Keratinocyte (primary cell): ENCODE data around the gene SLC25A25. TPM values are rescaled to one million over a fixed set of nuclear protein-coding genes. Genes with fewer than 3 reads are reported as not detected.

Source experiments
- DNase-seq: peaks from one replicate; pipeline ENCODE4 v3.0.0-alpha.2; 2011; ENCODE audit warnings: low read depth, missing footprints, low spot score
- FAIRE-seq: peaks from 2 replicates; lab custom pipeline; 2011; peaks lifted over from hg19 to GRCh38; lab: Jason Lieb, UNC
- H2AFZ ChIP-seq: 2 replicates; pipeline ENCODE4 v1.6.0; 2012; ENCODE audit warnings: low read length, control low read depth, inconsistent platforms; ENCODE audit not compliant: control insufficient read depth
- H3K27ac ChIP-seq: 2 replicates; pipeline ENCODE4 v1.5.1; 2011; ENCODE audit warnings: low read length; ENCODE audit not compliant: control insufficient read depth, insufficient read depth
- H3K27me3 ChIP-seq: 3 replicates; pipeline ENCODE4 v1.6.0; 2011; ENCODE audit warnings: low read length; ENCODE audit not compliant: control insufficient read depth, insufficient read depth; ENCODE audit errors: extremely low read depth
- H3K36me3 ChIP-seq, 2 experiments: 2 replicates in 1 of 2; 3 replicates in 1 of 2; pipeline ENCODE4 v1.5.1; 2011; ENCODE audit warnings: low read length in 2 of 2, mild to moderate bottlenecking in 1 of 2; ENCODE audit not compliant: control insufficient read depth in 2 of 2, insufficient read depth in 2 of 2; ENCODE audit errors: extremely low read depth in 1 of 2
- H3K4me1 ChIP-seq: 3 replicates; pipeline ENCODE4 v1.5.1; 2011; ENCODE audit warnings: low read length; ENCODE audit not compliant: control insufficient read depth, insufficient read depth; ENCODE audit errors: extremely low read depth
- H3K4me2 ChIP-seq: 3 replicates; pipeline ENCODE4 v1.6.0; 2011; ENCODE audit warnings: low read depth, low read length; ENCODE audit not compliant: control insufficient read depth, insufficient read depth; ENCODE audit errors: extremely low read depth
- H3K4me3 ChIP-seq, 3 experiments: fragments of 200-600 bp in 1 of 3; sonication (generic) in 1 of 3; 2 replicates in 2 of 3; 3 replicates in 1 of 3; pipeline ENCODE4 v1.5.1; 2011 to 2016; ENCODE audit warnings: low read length in 3 of 3, mild to moderate bottlenecking in 3 of 3, control low read depth in 2 of 3, inconsistent platforms in 1 of 3, low read depth in 1 of 3, mixed read lengths in 1 of 3, mixed run types in 1 of 3, moderate library complexity in 1 of 3; ENCODE audit not compliant: control insufficient read depth in 2 of 3, insufficient read depth in 2 of 3; ENCODE audit errors: extremely low read depth in 1 of 3
- H3K79me2 ChIP-seq: 2 replicates; pipeline ENCODE4 v1.6.0; 2012; ENCODE audit warnings: low read length; ENCODE audit not compliant: control insufficient read depth, insufficient read depth
- H3K9ac ChIP-seq: 3 replicates; pipeline ENCODE4 v1.6.0; 2011; ENCODE audit warnings: low read length; ENCODE audit not compliant: control insufficient read depth, insufficient read depth; ENCODE audit errors: extremely low read depth
- H3K9me1 ChIP-seq: 3 replicates; pipeline ENCODE4 v1.6.0; 2011; ENCODE audit warnings: low read length; ENCODE audit not compliant: control insufficient read depth, insufficient read depth; ENCODE audit errors: extremely low read depth
- H3K9me3 ChIP-seq: 2 replicates; pipeline ENCODE4 v1.5.1; 2012; ENCODE audit warnings: low read depth, low read length; ENCODE audit not compliant: control insufficient read depth
- H4K20me1 ChIP-seq: 3 replicates; pipeline ENCODE4 v1.6.0; 2011; ENCODE audit warnings: low read length; ENCODE audit not compliant: control insufficient read depth, insufficient read depth; ENCODE audit errors: extremely low read depth
- CTCF ChIP-seq, 3 experiments: IDR thresholded peaks in 1 of 3; conservative IDR thresholded peaks in 1 of 3; optimal IDR thresholded peaks in 1 of 3; 2 replicates in 2 of 3; 3 replicates in 1 of 3; pipeline versions ENCODE3 to v1.5.1; 2011; ENCODE audit warnings: low read length in 3 of 3, mild to moderate bottlenecking in 3 of 3, moderate library complexity in 2 of 3, control low read depth in 1 of 3, inconsistent platforms in 1 of 3; ENCODE audit not compliant: insufficient read depth in 2 of 3; ENCODE audit errors: extremely low read depth in 1 of 3
- EZH2 ChIP-seq: IDR thresholded peaks from one replicate; pipeline ENCODE4 v1.6.1; 2012; ENCODE audit warnings: inconsistent platforms, mild to moderate bottlenecking, low read length, moderate library complexity
- dilution Hi-C: fragments of 300-500 bp; cut with MboI; formaldehyde crosslinking; loops from one replicate; pipeline ENCODE4 v1.7.0; 2020; ENCODE audit warnings: low sequenced_read_pairs; ENCODE audit not compliant: extremely low pct_ligation_motif_present
- polyA plus RNA-seq, 5 experiments: library from polyadenylated mRNA; depleted of rRNA in 3 of 5; stranded (reverse) in 3 of 5; stranded (forward) in 1 of 5; unstranded in 1 of 5; fragments of >200 nt; gene quantifications; 1 replicate in 1 of 5; 2 replicates in 3 of 5; 3 replicates in 1 of 5; pipeline versions ENCODE4 v1.2.1 to v1.2.3, GENCODE V29; 2011 to 2012; ENCODE audit warnings: missing spikeins in 2 of 5, low read depth in 1 of 5, low replicate concordance in 1 of 5

SLC25A25 gene
- polyA plus RNA-seq, 1 donor (not counting 4 experiments of a cell fraction or from before 2014, with no cell fraction given) = 6.5 TPM

DNA sequence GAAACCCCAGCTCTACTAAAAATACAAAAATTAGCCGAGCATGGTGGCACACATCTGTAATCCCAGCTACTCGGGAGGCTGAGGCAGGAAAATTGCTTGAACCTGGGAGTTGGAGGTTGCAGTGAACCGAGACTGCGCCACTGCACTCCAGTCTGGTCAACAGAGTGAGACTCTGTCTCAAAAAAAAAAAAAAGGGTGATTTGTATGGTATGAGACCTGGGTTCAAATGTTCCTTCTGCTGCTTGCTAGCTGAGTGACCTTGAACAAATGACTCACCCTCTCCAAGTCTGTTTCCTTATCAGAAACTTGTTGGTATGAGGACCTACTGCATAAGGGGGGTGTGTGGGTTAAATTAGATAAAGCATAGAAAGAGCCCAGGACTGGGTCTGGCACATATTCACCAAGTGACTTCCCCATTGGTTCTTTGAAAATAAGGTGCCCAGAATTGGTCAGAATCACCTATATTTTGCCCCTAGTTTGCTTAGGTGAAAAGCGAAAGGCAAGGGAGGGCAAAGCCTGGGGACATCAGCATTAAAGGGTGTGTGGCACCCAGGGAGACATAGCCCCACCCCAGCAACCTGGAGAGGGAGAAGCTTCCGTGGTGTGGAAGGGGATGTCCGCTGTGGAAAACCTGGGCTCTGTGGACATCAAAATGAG is 9.9 kb downstream of the SLC25A25 start:
- TF ChIP-seq EZH2 = no peak
- Histone ChIP-seq H3K27ac (no peak overlapping the region), H3K4me1 (peaks cover 27% of the 10 kb centered on the region), H3K36me3 (peaks cover 0 to 6% of the 10 kb centered on the region in 2 experiments), H3K79me2 (peaks cover 21% of the 10 kb centered on the region), H4K20me1 (peaks cover 5% of the 10 kb centered on the region), H3K9me3 (no peaks in the 10 kb centered on the region), H3K4me2 (no peak overlapping the region), H3K27me3 (no peaks in the 10 kb centered on the region), H3K9ac (no peak overlapping the region), H2AFZ (no peak overlapping the region), H3K9me1 (no peaks in the 10 kb centered on the region), H3K4me3 (no peak overlapping the region)
- dilution Hi-C loops = no loop called here
- no peak for FAIRE-seq
- no peak for DNase-seq

GRCh38 chr9:128078504-128079434 is 10.7 kb downstream of the SLC25A25 start:
- Histone ChIP-seq H3K27me3 (no peaks in the 10 kb centered on the region), H4K20me1 (peaks cover 5% of the 10 kb centered on the region), H3K4me2 (peak overlapping the region; percentile 4), H3K9ac (no peak overlapping the region), H2AFZ (no peak overlapping the region), H3K27ac (no peak overlapping the region), H3K4me1 (peaks cover 26% of the 10 kb centered on the region), H3K4me3 (no peak overlapping the region), H3K9me1 (no peaks in the 10 kb centered on the region), H3K79me2 (peaks cover 17% of the 10 kb centered on the region), H3K36me3 (peaks cover 0 to 6% of the 10 kb centered on the region in 2 experiments), H3K9me3 (no peaks in the 10 kb centered on the region)
- DNase-seq (no peak), FAIRE-seq (peak; percentile 68)
- dilution Hi-C loops = no loop called here
- TF ChIP-seq EZH2 (no peak), CTCF (optimal IDR thresholded peaks at IDR 0.05 in 1 of 3, IDR thresholded peaks at IDR 0.05 in 1 of 3, conservative IDR thresholded peaks at IDR 0.05 in 1 of 3; ENCODE audit: extremely low read depth in 1 of 3, insufficient read depth in 2 of 3, low read length in 3 of 3) (no peak)
